Neutrophil (primary cell): ENCODE measurements around the gene PPP2R2C.

Experiments used
- H3K27ac ChIP-seq: fragments of 200-600 bp; sonication (generic); 2 replicates; pipeline ENCODE4 v1.5.1; 2016; ENCODE audit warnings: mild to moderate bottlenecking, moderate library complexity
- H3K27me3 ChIP-seq: fragments of 200-600 bp; sonication (generic); 2 replicates; pipeline ENCODE4 v1.6.0; 2016; ENCODE audit warnings: mild to moderate bottlenecking
- H3K36me3 ChIP-seq: fragments of 200-600 bp; sonication (generic); 2 replicates; pipeline ENCODE4 v1.5.1; 2017
- H3K4me1 ChIP-seq, 2 experiments: fragments of 200-600 bp in 1 of 2; sonication (generic) in 1 of 2; 1 replicate in 1 of 2; 2 replicates in 1 of 2; pipeline versions ENCODE4 v1.5.1 to v1.6.1; 2013 to 2016; ENCODE audit warnings: low read depth in 1 of 2, low read length in 1 of 2, mild to moderate bottlenecking in 1 of 2, moderate library complexity in 1 of 2; ENCODE audit not compliant: control insufficient read depth in 1 of 2, insufficient read depth in 1 of 2
- H3K4me3 ChIP-seq, 2 experiments: fragments of 200-600 bp in 1 of 2; sonication (generic) in 1 of 2; 1 replicate in 1 of 2; 2 replicates in 1 of 2; pipeline ENCODE4 v1.5.1; 2013 to 2016; ENCODE audit warnings: low read depth in 1 of 2, low read length in 1 of 2, mild to moderate bottlenecking in 1 of 2, moderate library complexity in 1 of 2
- H3K9me3 ChIP-seq: fragments of 200-600 bp; sonication (generic); 2 replicates; pipeline ENCODE4 v1.5.1; 2016
- TF ChIP-seq, protein P1 (sequence below): fragments of 200-600 bp; sonication (generic); IDR thresholded peaks from 2 replicates; pipeline ENCODE4 v1.5.1; 2016; ENCODE audit warnings: antibody characterized with exemption

PPP2R2C gene

DNA sequence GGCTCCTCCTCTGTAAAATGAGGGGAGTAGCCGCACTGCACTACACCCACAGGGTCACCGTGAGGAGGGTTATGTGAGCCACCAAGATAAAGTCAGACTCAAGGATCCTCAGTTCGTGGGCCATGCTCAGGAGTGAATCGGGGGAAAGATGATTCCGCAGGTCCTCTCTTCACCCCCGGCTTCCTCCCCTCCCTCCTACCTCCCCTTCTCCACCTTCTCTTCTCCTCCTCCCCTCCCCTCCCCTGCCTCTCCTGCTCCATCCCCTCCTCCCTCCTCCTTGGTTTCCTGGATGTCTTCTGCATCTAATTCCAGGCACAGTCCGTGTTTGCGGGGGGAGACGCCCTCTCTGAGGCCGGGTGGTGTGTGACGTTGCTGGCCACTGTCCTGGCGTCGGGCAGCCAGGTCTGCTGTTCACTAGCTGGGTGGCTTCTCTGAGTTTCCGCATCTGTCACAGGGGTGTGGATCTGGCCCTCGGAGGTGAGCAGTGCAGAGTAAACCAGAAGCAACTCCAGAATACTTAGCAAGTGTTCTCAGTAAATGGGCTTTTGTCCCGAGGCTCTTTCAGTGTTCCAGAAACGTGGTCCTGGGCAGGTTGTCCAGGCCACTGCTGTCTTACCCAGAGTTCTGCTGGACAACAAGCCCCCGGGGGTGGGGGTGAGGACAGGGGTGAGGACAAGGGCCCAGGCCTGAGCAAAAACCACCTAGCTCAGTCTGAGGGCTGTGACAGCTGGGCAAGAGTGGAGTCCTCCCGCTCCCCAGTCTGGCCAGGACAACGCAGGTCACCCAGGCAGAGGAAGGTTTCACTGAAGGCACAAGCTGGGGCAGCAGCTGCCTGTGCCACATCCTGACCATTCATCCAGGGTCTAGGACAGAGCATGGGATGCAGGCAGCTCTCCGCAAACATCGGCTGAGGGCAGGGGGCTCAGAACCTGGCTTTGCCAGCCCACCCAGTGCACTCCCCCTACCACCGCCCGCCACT is 92.4 kb downstream of the PPP2R2C start:
- TF ChIP-seq, protein P1, sequence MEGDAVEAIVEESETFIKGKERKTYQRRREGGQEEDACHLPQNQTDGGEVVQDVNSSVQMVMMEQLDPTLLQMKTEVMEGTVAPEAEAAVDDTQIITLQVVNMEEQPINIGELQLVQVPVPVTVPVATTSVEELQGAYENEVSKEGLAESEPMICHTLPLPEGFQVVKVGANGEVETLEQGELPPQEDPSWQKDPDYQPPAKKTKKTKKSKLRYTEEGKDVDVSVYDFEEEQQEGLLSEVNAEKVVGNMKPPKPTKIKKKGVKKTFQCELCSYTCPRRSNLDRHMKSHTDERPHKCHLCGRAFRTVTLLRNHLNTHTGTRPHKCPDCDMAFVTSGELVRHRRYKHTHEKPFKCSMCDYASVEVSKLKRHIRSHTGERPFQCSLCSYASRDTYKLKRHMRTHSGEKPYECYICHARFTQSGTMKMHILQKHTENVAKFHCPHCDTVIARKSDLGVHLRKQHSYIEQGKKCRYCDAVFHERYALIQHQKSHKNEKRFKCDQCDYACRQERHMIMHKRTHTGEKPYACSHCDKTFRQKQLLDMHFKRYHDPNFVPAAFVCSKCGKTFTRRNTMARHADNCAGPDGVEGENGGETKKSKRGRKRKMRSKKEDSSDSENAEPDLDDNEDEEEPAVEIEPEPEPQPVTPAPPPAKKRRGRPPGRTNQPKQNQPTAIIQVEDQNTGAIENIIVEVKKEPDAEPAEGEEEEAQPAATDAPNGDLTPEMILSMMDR: no peak
- Histone ChIP-seq H3K36me3 (no peaks in the 10 kb centered on the region), H3K4me1 (no peaks in the 10 kb centered on the region), H3K4me3 (no peak overlapping the region), H3K27me3 (peaks cover 24% of the 10 kb centered on the region), H3K9me3 (no peaks in the 10 kb centered on the region), H3K27ac (no peak overlapping the region)

DNA sequence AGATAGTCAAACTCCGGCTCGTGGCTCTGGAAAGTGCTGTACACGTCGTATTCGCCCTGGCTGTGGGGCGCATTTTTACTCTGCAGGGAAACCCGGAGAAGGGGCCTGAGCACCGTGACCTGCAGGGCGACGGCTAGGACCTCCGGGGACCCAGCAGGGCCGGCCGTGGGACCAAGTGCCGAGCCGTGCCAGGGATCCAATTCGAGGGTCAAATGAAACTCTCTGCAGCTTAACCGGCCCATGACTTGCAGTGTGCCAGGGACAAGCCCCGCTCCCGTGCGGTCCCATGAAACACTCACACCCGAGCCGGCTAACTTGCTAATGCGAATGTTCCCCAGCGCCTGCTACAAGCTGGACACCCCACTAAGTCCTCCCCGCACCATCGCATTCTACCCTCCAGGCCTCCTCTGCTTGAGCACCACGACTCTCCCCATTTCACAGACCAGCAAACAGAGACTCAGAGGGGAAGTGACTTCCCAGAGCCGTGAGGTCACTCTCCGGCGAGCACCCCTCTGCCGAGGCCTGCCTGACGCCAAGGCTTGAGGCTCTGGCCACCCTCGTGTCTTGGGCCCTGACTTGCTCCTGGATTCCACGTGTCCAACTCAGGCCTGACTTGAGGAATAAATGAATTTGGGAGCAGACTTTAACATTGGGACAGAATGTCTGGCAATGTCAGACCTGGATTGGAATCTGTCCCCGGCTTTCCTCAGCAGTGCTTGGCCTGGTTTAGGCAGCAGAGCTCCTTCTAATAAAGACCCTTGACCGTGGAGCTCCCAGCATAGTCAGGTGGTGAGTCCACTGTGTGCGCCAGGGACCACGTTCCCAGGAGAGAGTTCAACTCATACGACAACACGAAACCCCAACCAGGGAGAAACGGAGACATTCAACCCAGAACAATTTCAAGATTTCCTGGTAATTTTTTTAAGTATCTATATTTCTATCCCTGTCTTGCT is 93.6 kb downstream of the PPP2R2C start:
- no peaks in the 10 kb centered on the region for H3K36me3 ChIP-seq
- no peak overlapping the region for H3K4me3 ChIP-seq
- H3K27ac ChIP-seq: no peak overlapping the region
- TF ChIP-seq, protein P1: no peak
- no peaks in the 10 kb centered on the region for H3K4me1 ChIP-seq
- H3K27me3 ChIP-seq: peaks cover 24% of the 10 kb centered on the region
- no peaks in the 10 kb centered on the region for H3K9me3 ChIP-seq

DNA sequence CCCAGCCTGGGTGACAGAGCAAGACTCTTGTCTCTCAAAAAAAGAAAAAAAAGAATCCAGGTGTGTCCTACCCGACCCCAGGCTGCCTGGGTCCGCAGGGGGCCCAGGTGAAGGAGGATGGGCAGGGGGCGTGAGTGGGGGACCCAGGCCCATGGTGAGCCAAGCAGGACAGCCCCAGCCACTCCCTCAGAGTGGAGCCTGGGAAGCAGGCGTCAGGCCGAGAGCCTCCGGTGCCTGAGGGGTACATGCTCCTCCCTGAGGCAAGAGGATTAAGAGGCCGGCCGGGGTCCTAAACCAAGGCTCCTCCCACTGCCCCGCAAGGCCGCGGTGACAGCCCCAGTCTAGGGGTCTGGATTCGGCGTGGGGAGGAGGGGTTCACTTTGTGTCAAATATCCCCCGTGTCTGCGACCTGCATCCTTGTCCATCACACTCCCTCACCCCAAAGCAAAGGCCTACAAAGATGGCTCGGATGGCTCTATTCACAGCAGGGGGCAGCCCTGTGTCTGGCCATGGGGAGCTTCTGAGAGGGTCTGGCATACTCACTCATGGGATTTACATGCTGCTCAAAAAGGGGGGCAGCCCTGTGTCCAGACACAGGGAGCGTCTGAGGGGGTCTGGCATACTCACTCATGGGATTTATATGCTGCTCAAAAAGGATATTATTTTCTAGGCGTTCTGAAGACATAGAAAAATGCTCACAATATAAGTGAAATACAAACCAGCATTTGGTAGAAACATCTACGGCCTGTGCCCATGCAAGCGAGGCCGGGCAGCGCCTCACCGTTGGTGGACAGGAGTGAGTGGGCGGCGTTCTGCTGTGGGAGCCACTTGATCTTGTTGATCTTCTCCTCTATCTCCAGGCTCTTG is 94.6 kb downstream of the PPP2R2C start:
- no peaks in the 10 kb centered on the region for H3K9me3 ChIP-seq
- no peak overlapping the region for H3K27ac ChIP-seq
- H3K27me3 ChIP-seq: peaks cover 24% of the 10 kb centered on the region
- no peaks in the 10 kb centered on the region for H3K36me3 ChIP-seq
- H3K4me1 ChIP-seq: no peaks in the 10 kb centered on the region
- no peak overlapping the region for H3K4me3 ChIP-seq
- TF ChIP-seq, protein P1: no peak

DNA sequence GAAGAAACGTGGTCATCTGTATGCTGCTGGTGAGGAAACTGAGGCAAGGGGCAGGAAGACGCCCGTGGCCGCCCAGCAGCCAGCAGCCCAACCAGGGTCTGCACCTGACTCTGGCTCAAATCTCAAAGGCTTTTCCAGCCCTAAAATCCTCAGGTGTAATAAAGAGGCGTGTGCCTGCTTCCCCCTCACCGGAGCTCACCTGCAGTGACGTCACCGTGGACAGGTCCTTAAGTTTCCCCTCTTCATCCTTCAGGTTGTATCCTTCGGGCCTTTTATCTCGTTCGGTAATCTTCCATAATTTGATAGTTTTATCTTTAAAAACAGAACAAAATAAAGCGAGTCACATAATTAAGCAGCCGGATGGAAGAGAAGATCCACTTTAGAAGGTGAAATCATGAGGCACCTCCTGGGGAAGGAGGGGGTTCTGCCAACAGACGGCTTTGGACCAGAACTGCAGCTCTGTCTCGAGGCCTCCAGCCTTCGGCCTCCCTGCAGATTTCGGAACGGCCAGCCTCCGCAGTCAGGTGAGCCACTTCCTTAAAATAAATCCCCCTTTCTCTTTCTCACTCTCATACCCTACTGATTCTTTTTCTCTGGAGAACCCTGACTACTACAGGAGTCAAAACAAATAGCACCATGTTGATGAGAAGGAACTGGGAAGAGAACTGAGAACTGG is 96.7 kb downstream of the PPP2R2C start:
- TF ChIP-seq, protein P1: no peak
- Histone ChIP-seq H3K4me1 (no peaks in the 10 kb centered on the region), H3K9me3 (no peaks in the 10 kb centered on the region), H3K27ac (no peak overlapping the region), H3K4me3 (no peak overlapping the region), H3K27me3 (peaks cover 15% of the 10 kb centered on the region), H3K36me3 (no peaks in the 10 kb centered on the region)
